ENCODE results near the gene ANGPTL1.

Gene ANGPTL1, protein sequence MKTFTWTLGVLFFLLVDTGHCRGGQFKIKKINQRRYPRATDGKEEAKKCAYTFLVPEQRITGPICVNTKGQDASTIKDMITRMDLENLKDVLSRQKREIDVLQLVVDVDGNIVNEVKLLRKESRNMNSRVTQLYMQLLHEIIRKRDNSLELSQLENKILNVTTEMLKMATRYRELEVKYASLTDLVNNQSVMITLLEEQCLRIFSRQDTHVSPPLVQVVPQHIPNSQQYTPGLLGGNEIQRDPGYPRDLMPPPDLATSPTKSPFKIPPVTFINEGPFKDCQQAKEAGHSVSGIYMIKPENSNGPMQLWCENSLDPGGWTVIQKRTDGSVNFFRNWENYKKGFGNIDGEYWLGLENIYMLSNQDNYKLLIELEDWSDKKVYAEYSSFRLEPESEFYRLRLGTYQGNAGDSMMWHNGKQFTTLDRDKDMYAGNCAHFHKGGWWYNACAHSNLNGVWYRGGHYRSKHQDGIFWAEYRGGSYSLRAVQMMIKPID

DNA sequence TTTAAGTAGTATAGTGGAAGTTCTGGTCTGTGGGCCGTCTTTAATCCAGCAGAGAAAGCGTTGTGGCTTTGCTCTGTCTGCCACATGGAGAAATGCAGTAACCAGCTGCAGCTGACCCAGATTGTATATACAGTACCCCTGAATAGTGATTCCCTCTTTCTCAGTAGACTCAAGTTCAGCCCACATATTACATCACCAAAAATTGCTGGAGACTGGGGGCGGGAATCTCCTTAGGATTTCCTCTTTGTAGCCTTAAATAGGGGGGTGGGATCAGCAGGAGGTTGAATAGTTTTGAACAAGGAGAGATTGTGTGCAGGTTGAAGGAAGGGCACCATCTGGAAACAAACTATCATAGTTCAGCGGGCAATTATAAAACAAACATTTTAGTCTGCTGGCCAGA lies at the start of gene ANGPTL1:
TSS of gene ANGPTL1 (minus strand) at position 134 of the 400 bp plus-strand sequence. CDS start 5,301 bp downstream, outside the sequence.
- DNase-seq (ENCODE audit: low read depth in 1 of 2, low spot score in 1 of 2) = no peak

GRCh38 chr1:178919581-178919980 lies 48.7 kb upstream of the ANGPTL1 start:
- DNase-seq (ENCODE audit: low read depth in 1 of 2, low spot score in 1 of 2) = no peak

DNA sequence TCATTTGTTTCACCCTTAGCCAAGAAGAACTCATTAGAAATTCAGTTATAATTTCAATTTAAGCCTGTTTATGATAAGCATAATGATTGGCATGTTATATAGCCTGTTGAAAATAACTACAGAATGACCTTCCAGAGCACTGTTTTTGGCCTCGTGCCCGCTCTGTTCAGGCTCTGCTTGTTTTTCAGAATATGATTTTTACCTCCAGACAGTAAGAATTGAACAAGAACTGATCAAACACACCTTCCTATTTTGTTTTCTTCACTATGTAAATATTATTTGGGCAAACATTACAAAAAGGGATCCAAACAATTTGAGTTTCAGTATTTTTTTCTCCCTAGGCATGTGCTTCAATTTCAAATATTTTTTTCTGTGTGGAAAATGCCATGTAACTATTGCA lies 48.1 kb upstream of the ANGPTL1 start:
- no peak for DNase-seq (ENCODE audit: low read depth in 1 of 2, low spot score in 1 of 2)

GRCh38 chr1:178918308-178918707 lies 47.4 kb upstream of the ANGPTL1 start:
- DNase-seq (ENCODE audit: low read depth in 1 of 2, low spot score in 1 of 2) = no peak

- DNase-seq (ENCODE audit: low read depth in 1 of 2, low spot score in 1 of 2) = no peak
Observed at GRCh38 chr1:178916448-178917174, 45.7 kb upstream of the ANGPTL1 start.

GRCh38 chr1:178912597-178912996 lies 41.7 kb upstream of the ANGPTL1 start:
- DNase-seq (ENCODE audit: low read depth in 1 of 2, low spot score in 1 of 2) = no peak

- DNase-seq (ENCODE audit: low read depth in 1 of 2, low spot score in 1 of 2) = no peak
Observed at GRCh38 chr1:178910023-178910422, 39.1 kb upstream of the ANGPTL1 start.

DNA sequence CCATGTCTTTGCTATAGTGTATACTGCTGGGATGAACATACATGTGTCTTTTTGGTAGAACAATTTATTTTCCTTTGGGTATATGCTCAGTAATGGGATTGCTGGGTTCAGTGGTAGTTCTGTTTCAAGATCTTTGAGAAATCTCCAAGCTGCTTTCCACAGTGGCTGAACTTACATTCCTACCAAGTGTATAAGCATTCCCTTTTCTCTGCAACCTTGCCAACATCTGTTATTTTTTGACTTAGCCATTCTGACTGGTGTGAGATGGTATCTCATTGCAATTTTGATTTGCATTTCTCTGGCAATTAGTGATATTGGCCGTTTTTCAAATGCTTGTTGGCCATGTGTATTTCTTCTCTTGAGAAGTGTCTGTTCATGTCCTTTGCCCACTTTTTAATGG lies 37.5 kb upstream of the ANGPTL1 start:
- no peak for DNase-seq (ENCODE audit: low read depth in 1 of 2, low spot score in 1 of 2)

DNA sequence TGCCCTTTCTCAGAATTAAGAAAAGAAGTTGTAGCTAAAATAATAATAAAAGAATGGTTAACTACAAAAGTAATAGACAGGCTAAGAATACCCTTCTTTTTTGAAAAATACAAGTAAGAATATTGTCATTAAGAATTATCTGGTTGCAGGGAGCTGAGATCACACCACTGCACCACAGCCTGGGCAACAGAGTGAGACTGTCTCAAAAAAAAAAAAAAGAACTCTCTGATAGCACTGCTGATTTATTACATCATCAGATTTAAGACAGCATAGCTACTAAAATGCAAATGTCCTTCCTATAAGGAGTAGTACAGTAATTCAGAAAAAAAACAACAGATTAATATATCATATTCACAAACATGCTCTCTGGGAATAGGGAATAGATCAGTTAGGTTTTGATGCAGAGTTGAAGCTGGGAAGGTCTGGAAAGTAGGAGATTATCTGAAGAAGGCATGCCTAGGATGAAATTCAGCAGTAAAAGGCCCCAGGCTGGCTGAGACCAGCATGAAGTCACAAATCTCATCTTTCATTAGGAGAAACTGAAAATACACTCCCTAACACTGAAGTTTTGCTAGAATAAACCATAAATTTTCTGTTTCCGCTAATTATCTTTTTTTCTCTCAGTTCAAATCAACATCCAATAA lies 30.7 kb upstream of the ANGPTL1 start:
- no peak for DNase-seq (ENCODE audit: low read depth in 1 of 2, low spot score in 1 of 2)

GRCh38 chr1:178899402-178899801 lies 28.5 kb upstream of the ANGPTL1 start:
- no peak for DNase-seq (ENCODE audit: low read depth in 1 of 2, low spot score in 1 of 2)

DNA sequence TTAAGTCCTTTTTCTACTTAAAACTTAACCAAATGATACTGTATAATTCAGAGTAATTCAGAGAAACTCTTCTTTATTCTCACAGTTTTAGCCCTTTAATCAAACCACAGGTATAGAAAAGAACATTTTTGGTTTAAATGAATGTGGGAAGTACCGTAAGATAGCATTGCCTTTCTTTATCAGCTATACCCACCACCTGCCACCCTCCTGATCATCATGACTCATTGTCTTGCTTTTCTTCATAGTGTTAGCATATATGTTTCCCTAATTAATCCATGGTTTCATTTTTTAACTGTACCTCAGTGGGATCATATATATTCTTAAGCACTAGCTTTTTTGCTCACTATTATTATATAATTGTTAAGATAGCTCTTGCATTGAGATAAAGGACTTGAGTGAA lies 27.5 kb upstream of the ANGPTL1 start:
- DNase-seq (ENCODE audit: low read depth in 1 of 2, low spot score in 1 of 2) = no peak

GRCh38 chr1:178895928-178896327 lies 25.1 kb upstream of the ANGPTL1 start:
- no peak for DNase-seq (ENCODE audit: low read depth in 1 of 2, low spot score in 1 of 2)

DNA sequence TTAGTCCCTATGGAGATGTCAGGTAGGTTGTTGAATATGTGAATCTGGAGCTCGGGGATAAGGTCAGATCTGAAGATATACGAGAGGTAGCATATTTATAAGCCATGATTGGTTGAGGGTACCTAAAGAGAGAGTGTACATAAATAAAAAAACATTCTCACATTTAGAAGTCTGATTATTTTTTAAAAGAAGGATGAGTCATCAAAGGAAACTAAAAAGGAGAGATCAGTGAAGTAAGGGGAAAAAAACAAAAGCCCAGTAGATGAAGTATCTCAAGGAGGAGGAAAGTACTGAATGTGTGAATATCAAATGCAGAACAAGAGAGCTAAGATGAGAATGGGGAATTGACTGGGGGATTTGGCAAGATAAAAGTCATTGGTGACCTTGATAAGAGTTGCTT lies 15.7 kb upstream of the ANGPTL1 start:
- DNase-seq (ENCODE audit: low read depth in 1 of 2, low spot score in 1 of 2) = no peak

DNA sequence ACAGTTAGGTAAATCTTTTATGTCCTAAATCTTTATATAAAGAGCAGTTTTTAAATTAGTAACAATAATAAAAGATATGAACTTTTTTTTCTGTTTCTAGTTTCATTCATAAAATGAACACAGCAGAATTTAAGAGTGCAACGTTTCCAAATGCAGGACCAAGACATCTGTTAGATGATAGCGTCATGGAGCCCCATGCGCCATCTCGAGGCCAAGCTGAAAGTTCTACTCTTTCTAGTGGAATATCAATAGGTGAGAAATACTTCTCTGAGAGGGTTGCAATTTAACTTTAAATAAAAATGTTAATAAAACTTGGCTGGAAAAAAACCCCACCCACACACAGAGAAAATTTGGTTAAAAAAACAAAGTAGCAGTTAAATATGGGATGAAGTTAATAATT lies 15.0 kb upstream of the ANGPTL1 start:
- no peak for DNase-seq (ENCODE audit: low read depth in 1 of 2, low spot score in 1 of 2)

GRCh38 chr1:178881950-178882349 lies 11.1 kb upstream of the ANGPTL1 start:
- DNase-seq (ENCODE audit: low read depth in 1 of 2, low spot score in 1 of 2) = no peak

GRCh38 chr1:178877896-178878295 lies 7.0 kb upstream of the ANGPTL1 start:
- DNase-seq (ENCODE audit: low read depth in 1 of 2, low spot score in 1 of 2) = no peak

GRCh38 chr1:178875936-178876335 lies 5.1 kb upstream of the ANGPTL1 start:
- DNase-seq (ENCODE audit: low read depth in 1 of 2, low spot score in 1 of 2) = no peak

DNA sequence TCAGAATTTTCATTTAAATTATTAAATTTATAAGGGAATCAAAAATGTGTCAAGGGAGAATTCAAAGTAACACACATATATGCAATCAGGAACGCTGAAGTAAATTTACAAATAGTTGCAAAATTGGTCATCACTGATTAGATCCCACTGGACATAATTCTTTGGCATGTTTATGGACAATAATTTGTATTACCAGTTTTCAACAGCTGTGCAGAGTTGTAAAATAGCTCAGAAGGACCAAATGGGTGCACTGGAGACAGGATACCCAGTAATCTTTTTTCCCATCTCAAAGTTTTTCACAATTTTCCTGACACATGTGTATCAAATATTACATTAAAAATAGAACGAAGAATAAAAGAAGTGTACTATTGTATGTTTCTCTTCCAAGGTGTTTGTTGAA lies 4.1 kb upstream of the ANGPTL1 start:
- DNase-seq (ENCODE audit: low read depth in 1 of 2, low spot score in 1 of 2) = no peak

- DNase-seq (ENCODE audit: low read depth in 1 of 2, low spot score in 1 of 2) = no peak
Observed at GRCh38 chr1:178871551-178872320, 859 bp upstream of the ANGPTL1 start.

- no peak for DNase-seq (ENCODE audit: low read depth in 1 of 2, low spot score in 1 of 2)
Observed at GRCh38 chr1:178870221-178870620, 656 bp downstream of the ANGPTL1 start.

- no peak for DNase-seq (ENCODE audit: low read depth in 1 of 2, low spot score in 1 of 2)
Observed at GRCh38 chr1:178869119-178869697, 1.7 kb downstream of the ANGPTL1 start.

All from activated CD4-positive, alpha-beta T cell treated with anti-CD3 and anti-CD28 coated beads, Interleukin-2, amount 50 U/mL, for 24 hours (primary cell).